HL-60 (cell line): Measurements from ENCODE around the gene CD81.

Experiments used
- DNase-seq, 2 experiments: peaks; one replicate each; pipeline ENCODE4 v3.0.0-alpha.2; 2010 to 2020; ENCODE audit warnings: low read depth in 1 of 2, low spot score in 1 of 2
- H3K27ac ChIP-seq: fragments of 250-450 bp; sonication (Bioruptor Pico); replicated peaks from 2 replicates; pipeline ENCODE4 v1.5.1; 2020; ENCODE audit warnings: mild to moderate bottlenecking, moderate library complexity
- H3K27me3 ChIP-seq: fragments of 250-450 bp; sonication (Bioruptor Pico); 2 replicates; pipeline ENCODE4 v1.5.1; 2021; ENCODE audit warnings: mild to moderate bottlenecking, moderate library complexity; ENCODE audit not compliant: insufficient read depth, poor library complexity, severe bottlenecking
- H3K4me3 ChIP-seq: replicated peaks from 2 replicates; pipeline ENCODE4 v1.5.1; 2011; ENCODE audit warnings: mild to moderate bottlenecking, control low read depth, low read length; ENCODE audit not compliant: insufficient read depth
- GABPA ChIP-seq: IDR thresholded peaks from 2 replicates; pipeline ENCODE4 v1.6.1; 2012; ENCODE audit warnings: low read depth
- SPI1 ChIP-seq: IDR thresholded peaks from 2 replicates; pipeline ENCODE4 v1.6.1; 2012; ENCODE audit warnings: low read depth, mild to moderate bottlenecking, borderline replicate concordance
- TF ChIP-seq, protein P1 (sequence below): IDR thresholded peaks from one replicate; pipeline ENCODE4 v1.5.1; 2011; ENCODE audit warnings: low read length, control low read depth, inconsistent platforms; ENCODE audit not compliant: insufficient read depth
- TF ChIP-seq, protein P2 (sequence below): IDR thresholded peaks from 2 replicates; pipeline ENCODE4 v1.6.1; 2012; ENCODE audit warnings: low read depth; ENCODE audit not compliant: insufficient replicate concordance

The CD81 gene

DNA sequence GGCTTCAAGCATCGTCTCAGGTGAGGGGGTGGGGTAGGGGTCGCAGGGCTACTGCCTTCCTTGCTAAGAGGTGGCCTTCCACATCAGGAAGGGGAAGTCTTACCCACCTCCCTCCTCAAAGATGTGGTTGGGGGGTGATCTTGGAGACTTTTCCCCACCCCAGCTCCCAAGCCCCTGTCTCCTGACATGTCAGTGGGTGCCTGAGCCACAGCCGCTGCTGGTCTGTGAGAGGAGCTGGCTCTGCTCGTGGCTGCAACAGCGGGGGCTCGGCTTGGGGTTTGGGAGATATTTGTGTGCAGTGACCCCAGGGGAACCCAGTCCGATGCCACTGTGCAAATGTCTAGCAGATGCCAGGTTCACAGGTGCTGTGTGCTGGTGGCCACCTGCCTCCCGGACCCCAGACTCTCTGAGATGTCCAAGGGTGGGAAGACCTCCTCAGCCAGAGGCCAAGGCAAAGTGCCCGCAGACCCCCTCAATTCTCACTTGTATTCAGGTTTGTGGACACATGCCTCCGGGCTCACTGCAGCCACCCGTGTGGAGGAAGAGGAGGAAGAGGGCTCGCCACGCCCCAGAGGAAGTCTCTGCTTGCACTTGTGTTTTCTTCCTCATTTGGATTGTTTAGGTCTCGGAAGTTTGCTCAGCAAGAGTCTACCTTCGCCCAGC is 69.6 kb downstream of the CD81 start:
- TF ChIP-seq SPI1, result peak; percentile 79; the same call in 1 of the 2 replicates
- TF ChIP-seq, protein P1, sequence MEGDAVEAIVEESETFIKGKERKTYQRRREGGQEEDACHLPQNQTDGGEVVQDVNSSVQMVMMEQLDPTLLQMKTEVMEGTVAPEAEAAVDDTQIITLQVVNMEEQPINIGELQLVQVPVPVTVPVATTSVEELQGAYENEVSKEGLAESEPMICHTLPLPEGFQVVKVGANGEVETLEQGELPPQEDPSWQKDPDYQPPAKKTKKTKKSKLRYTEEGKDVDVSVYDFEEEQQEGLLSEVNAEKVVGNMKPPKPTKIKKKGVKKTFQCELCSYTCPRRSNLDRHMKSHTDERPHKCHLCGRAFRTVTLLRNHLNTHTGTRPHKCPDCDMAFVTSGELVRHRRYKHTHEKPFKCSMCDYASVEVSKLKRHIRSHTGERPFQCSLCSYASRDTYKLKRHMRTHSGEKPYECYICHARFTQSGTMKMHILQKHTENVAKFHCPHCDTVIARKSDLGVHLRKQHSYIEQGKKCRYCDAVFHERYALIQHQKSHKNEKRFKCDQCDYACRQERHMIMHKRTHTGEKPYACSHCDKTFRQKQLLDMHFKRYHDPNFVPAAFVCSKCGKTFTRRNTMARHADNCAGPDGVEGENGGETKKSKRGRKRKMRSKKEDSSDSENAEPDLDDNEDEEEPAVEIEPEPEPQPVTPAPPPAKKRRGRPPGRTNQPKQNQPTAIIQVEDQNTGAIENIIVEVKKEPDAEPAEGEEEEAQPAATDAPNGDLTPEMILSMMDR, result no peak
- TF ChIP-seq, protein P2, sequence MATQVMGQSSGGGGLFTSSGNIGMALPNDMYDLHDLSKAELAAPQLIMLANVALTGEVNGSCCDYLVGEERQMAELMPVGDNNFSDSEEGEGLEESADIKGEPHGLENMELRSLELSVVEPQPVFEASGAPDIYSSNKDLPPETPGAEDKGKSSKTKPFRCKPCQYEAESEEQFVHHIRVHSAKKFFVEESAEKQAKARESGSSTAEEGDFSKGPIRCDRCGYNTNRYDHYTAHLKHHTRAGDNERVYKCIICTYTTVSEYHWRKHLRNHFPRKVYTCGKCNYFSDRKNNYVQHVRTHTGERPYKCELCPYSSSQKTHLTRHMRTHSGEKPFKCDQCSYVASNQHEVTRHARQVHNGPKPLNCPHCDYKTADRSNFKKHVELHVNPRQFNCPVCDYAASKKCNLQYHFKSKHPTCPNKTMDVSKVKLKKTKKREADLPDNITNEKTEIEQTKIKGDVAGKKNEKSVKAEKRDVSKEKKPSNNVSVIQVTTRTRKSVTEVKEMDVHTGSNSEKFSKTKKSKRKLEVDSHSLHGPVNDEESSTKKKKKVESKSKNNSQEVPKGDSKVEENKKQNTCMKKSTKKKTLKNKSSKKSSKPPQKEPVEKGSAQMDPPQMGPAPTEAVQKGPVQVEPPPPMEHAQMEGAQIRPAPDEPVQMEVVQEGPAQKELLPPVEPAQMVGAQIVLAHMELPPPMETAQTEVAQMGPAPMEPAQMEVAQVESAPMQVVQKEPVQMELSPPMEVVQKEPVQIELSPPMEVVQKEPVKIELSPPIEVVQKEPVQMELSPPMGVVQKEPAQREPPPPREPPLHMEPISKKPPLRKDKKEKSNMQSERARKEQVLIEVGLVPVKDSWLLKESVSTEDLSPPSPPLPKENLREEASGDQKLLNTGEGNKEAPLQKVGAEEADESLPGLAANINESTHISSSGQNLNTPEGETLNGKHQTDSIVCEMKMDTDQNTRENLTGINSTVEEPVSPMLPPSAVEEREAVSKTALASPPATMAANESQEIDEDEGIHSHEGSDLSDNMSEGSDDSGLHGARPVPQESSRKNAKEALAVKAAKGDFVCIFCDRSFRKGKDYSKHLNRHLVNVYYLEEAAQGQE, result no peak
- no peak for TF ChIP-seq GABPA
- Histone ChIP-seq H3K4me3 (no peak overlapping the region), H3K27me3 (peaks cover 24% of the 10 kb centered on the region), H3K27ac (peak overlapping the region; percentile 32; the same call in 1 of the 2 replicates)
- peak in 1 of 2 experiments; percentile 75 for DNase-seq
